PC-3 (cell line): ENCODE measurements around the gene RABGAP1. TPM values are rescaled to one million over a fixed set of nuclear protein-coding genes. Genes with fewer than 3 reads are reported as not detected.

ENCODE experiments used
- ATAC-seq: fragments of 200-7000 bp; cut with Tn5 transposase; 2 replicates; pipeline ENCODE4 v1.9.1; 2020; ENCODE audit warnings: mild to moderate bottlenecking, moderate library complexity
- BruUV-seq: library from RNA; stranded (reverse); fragments of 400-500 nt; replicated peaks from 2 replicates; lab custom pipeline; 2021; lab: Mats Ljungman, UMichigan
- CTCF ChIA-PET: fragments of 300-600 bp; sonication (Branson Sonifier 250); formaldehyde crosslinking; loops from one replicate; lab custom pipeline; 2022; ENCODE audit warnings: antibody characterized with exemption; lab: Charles Lee
- POLR2A ChIA-PET: fragments of 300-600 bp; sonication (Branson Sonifier 250); formaldehyde crosslinking; loops from one replicate; lab custom pipeline; 2022; ENCODE audit warnings: antibody characterized with exemption; ENCODE audit not compliant: unreplicated experiment; lab: Charles Lee
- DNase-seq: peaks from one replicate; pipeline ENCODE4 v3.0.0-alpha.2; 2015
- H2AFZ ChIP-seq: fragments of 300-600 bp; sonication (generic); 2 replicates; pipeline ENCODE4 v1.6.0; 2016; ENCODE audit warnings: antibody characterized with exemption, low read length
- H3F3A ChIP-seq: fragments of 300-600 bp; sonication (generic); one replicate; pipeline ENCODE4 v1.6.0; 2017; ENCODE audit warnings: antibody characterized with exemption, low read length, control low read depth, mild to moderate bottlenecking; ENCODE audit not compliant: unreplicated experiment
- H3K27ac ChIP-seq: fragments of 300-600 bp; sonication (generic); 2 replicates; pipeline ENCODE4 v1.5.1; 2016; ENCODE audit warnings: mild to moderate bottlenecking, low read length
- H3K27me3 ChIP-seq: fragments of 300-600 bp; sonication (generic); 2 replicates; pipeline ENCODE4 v1.6.1; 2016; ENCODE audit warnings: low read length, mixed read lengths
- H3K36me3 ChIP-seq: fragments of 300-600 bp; sonication (generic); 2 replicates; pipeline ENCODE4 v1.6.1; 2016; ENCODE audit warnings: low read depth, mixed run types, low read length, mixed read lengths
- H3K4me1 ChIP-seq: fragments of 300-600 bp; sonication (generic); 2 replicates; pipeline ENCODE4 v1.5.1; 2016; ENCODE audit warnings: low read length; ENCODE audit not compliant: insufficient read depth
- H3K4me2 ChIP-seq: fragments of 300-600 bp; sonication (generic); 2 replicates; pipeline ENCODE4 v1.6.0; 2016; ENCODE audit warnings: low read length
- H3K4me3 ChIP-seq: fragments of 300-600 bp; sonication (generic); 2 replicates; pipeline ENCODE4 v1.5.1; 2016; ENCODE audit warnings: mild to moderate bottlenecking, low read length, mixed read lengths
- H3K79me2 ChIP-seq: fragments of 300-600 bp; sonication (generic); 2 replicates; pipeline ENCODE4 v1.6.1; 2017; ENCODE audit warnings: low read length, mixed read lengths
- H3K9ac ChIP-seq: fragments of 300-600 bp; sonication (generic); 2 replicates; pipeline ENCODE4 v1.6.0; 2016; ENCODE audit warnings: mild to moderate bottlenecking, low read length
- H3K9me2 ChIP-seq: fragments of 300-600 bp; sonication (generic); replicated peaks from 2 replicates; pipeline ENCODE4 v1.6.1; 2016; ENCODE audit warnings: mixed run types, low read length, mixed read lengths
- H3K9me3 ChIP-seq: fragments of 300-600 bp; sonication (generic); 2 replicates; pipeline ENCODE4 v1.6.1; 2016; ENCODE audit warnings: low read length, mixed read lengths
- H4K20me1 ChIP-seq: fragments of 300-600 bp; sonication (generic); 2 replicates; pipeline ENCODE4 v1.6.1; 2016; ENCODE audit warnings: low read length, mixed read lengths
- CTCF ChIP-seq: fragments of 300-600 bp; sonication (generic); conservative IDR thresholded peaks from 2 replicates; pipeline ENCODE4 v1.5.1; 2017; ENCODE audit warnings: antibody characterized with exemption, low read depth, mild to moderate bottlenecking, low read length
- EZH2 ChIP-seq: fragments of 300-600 bp; sonication (generic); IDR thresholded peaks from one replicate; pipeline ENCODE4 v1.6.1; 2017; ENCODE audit warnings: antibody characterized with exemption, mild to moderate bottlenecking, low read length; ENCODE audit not compliant: unreplicated experiment
- EZH2phosphoT487 ChIP-seq: fragments of 300-600 bp; sonication (generic); IDR thresholded peaks from 2 replicates; pipeline ENCODE4 v1.6.1; 2018; ENCODE audit warnings: mild to moderate bottlenecking, antibody characterized with exemption, low read length, borderline replicate concordance
- intact Hi-C: fragments of 100-400 bp; cut with micrococcal nuclease; formaldehyde crosslinking; loops from 2 replicates; pipeline ENCODE4 v1.9.0; 2023
- total RNA-seq: library from RNA; depleted of rRNA; stranded (reverse); fragments of >200 nt; gene quantifications from 2 replicates; pipeline ENCODE4 v1.2.3, GENCODE V29; 2014

Gene RABGAP1
- total RNA-seq, 1 experiment from 2014 or later, result 16.5 TPM

GRCh38 chr9:123112015-123112975 is 171.5 kb downstream of the RABGAP1 start:
- TF ChIP-seq EZH2phosphoT487, result no peak
- no peak for TF ChIP-seq EZH2
- no peak for TF ChIP-seq CTCF
- intact Hi-C loops, result no loop called here

DNA sequence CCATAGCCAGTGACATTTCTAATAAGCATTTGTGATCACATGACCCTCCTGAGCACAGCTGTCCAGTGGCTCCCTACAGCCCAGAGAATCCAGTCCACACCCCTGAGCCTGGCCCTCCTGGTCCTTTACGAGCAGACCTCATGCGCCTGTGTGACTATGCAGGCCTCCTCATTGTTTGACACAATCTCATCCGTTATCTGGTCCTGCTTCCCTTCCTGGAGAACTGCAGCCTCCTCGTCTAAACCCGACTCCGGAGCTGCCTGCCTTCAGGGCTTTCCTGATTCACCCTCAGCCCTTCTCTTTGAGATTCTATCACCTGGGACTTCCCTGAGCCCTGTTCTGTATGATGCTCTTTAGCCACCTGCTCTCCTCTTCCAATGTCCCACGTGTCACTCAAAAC is 172.4 kb downstream of the RABGAP1 start:
- H3K9ac ChIP-seq, result no peak overlapping the region
- no peaks in the 10 kb centered on the region for H3K9me3 ChIP-seq
- no peak overlapping the region for H3K27ac ChIP-seq
- ChIA-PET CTCF (no interaction called here), POLR2A (no interaction called here)
- H3F3A ChIP-seq, result no peaks in the 10 kb centered on the region
- no peaks in the 10 kb centered on the region for H3K9me2 ChIP-seq
- no peaks in the 10 kb centered on the region for H3K79me2 ChIP-seq
- no peak overlapping the region for H3K4me2 ChIP-seq
- ATAC-seq, result no peak
- no peaks in the 10 kb centered on the region for H3K36me3 ChIP-seq
- DNase-seq, result no peak
- intact Hi-C loops, result no loop called here
- no peaks in the 10 kb centered on the region for H4K20me1 ChIP-seq
- no peaks in the 10 kb centered on the region for H3K27me3 ChIP-seq
- BruUV-seq, result no TSS peak
- TF ChIP-seq EZH2phosphoT487, result no peak
- H2AFZ ChIP-seq, result no peak overlapping the region
- H3K4me1 ChIP-seq, result no peaks in the 10 kb centered on the region
- no peak overlapping the region for H3K4me3 ChIP-seq

More at GRCh38 chr9:123112015-123112975, 171.5 kb downstream of the RABGAP1 start:
- ATAC-seq (no peak), DNase-seq (no peak)
- ChIA-PET POLR2A (no interaction called here), CTCF (no interaction called here)
- no peaks in the 10 kb centered on the region for H4K20me1 ChIP-seq
- no peaks in the 10 kb centered on the region for H3K4me1 ChIP-seq
- H2AFZ ChIP-seq, result no peak overlapping the region
- H3K4me3 ChIP-seq, result no peak overlapping the region
- no peaks in the 10 kb centered on the region for H3K79me2 ChIP-seq
- no peak overlapping the region for H3K4me2 ChIP-seq
- H3K36me3 ChIP-seq, result no peaks in the 10 kb centered on the region
- no peak overlapping the region for H3K27ac ChIP-seq
- H3K9me2 ChIP-seq, result no peaks in the 10 kb centered on the region
- H3F3A ChIP-seq, result no peaks in the 10 kb centered on the region
- no TSS peak for BruUV-seq
- no peaks in the 10 kb centered on the region for H3K27me3 ChIP-seq
- no peak overlapping the region for H3K9ac ChIP-seq
- H3K9me3 ChIP-seq, result no peaks in the 10 kb centered on the region

DNA sequence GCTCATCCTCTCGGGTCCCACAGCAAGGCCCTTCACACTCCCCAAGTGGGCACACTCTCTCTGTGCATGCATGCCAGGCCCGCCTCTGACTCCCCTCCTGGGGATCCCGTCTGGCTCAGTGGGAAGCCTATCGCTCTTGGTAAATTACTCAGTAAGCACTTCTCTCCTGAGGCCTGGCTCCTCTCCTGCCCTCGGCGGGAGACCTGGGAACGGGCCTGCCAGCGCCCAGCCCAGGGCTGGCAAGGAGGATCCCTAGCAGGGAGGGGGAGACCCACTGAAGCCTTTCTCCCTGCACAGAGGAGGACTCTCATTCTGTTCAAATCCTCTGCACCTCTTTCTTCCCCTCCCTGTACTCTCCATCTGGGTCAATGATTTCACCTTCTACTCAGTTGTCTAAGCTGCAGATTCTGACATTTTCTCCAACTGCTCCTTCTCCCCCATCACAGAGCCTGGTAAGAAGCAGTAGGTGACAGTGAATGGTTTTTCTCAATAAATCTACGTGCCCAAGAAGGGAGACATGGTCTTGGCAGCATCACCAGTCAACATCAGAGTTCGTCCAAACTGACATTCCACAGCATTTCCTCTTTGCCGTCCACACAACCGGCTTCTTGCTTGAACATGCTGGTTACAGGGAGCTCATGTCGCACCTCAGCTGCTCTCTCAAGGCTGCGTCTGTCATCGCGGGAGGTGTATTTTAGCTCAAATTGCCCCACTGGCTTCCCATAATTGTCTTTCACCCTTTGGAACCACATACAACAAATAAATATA is 174.5 kb downstream of the RABGAP1 start:
- H3K36me3 ChIP-seq, result no peaks in the 10 kb centered on the region
- H3K9ac ChIP-seq, result no peak overlapping the region
- intact Hi-C loops, result no loop called here
- no peak for ATAC-seq
- no peaks in the 10 kb centered on the region for H3K79me2 ChIP-seq
- no TSS peak for BruUV-seq
- H3K4me2 ChIP-seq, result no peak overlapping the region
- no peak overlapping the region for H3K4me3 ChIP-seq
- H3K27me3 ChIP-seq, result no peaks in the 10 kb centered on the region
- no peaks in the 10 kb centered on the region for H3F3A ChIP-seq
- DNase-seq, result no peak
- no peaks in the 10 kb centered on the region for H4K20me1 ChIP-seq
- POLR2A ChIA-PET, result no interaction called here
- H3K9me3 ChIP-seq, result no peaks in the 10 kb centered on the region
- CTCF ChIA-PET, result no interaction called here
- no peak overlapping the region for H3K27ac ChIP-seq
- H3K4me1 ChIP-seq, result no peaks in the 10 kb centered on the region
- no peak overlapping the region for H2AFZ ChIP-seq
- H3K9me2 ChIP-seq, result no peaks in the 10 kb centered on the region
- TF ChIP-seq EZH2phosphoT487 (no peak), CTCF (no peak), EZH2 (no peak)
